A549 (cell line): ENCODE data around the gene SLX9.

ENCODE experiments used
- RAD21 ChIP-seq, 2 experiments: fragments of >200 bp in 1 of 2; sonication (Bioruptor Twin) in 1 of 2; formaldehyde crosslinking in 1 of 2; IDR thresholded peaks in 1 of 2; conservative IDR thresholded peaks in 1 of 2; 2 replicates in 1 of 2; 3 replicates in 1 of 2; pipeline ENCODE4 v1.6.1; 2012 to 2018; ENCODE audit warnings: inconsistent platforms in 1 of 2
- TF ChIP-seq, protein P1 (sequence below): fragments of >200 bp; sonication (Bioruptor Twin); formaldehyde crosslinking; IDR thresholded peaks from 3 replicates; pipeline ENCODE4 v1.5.1; 2016

DNA sequence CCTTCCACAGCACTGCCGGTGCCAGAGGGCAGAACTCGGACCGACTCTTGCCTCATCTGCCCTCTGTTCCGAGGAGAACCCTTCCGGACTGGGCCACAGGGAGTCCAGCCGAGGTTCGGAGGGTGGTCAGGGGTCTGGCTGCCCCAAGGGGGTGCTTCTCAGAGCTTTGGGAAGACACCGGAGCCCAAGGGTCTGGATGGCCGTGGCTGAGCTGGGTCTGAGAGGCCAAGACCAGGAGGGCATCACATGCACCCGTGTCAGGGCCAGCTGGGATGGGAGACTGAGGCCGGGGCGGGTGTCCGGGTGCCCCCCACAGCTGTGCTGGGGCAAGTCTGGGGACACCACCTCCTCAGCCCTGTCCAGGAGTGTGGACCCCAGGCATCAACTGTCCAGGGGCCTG, 51.1 kb downstream of the SLX9 start:
- TF ChIP-seq, protein P1, sequence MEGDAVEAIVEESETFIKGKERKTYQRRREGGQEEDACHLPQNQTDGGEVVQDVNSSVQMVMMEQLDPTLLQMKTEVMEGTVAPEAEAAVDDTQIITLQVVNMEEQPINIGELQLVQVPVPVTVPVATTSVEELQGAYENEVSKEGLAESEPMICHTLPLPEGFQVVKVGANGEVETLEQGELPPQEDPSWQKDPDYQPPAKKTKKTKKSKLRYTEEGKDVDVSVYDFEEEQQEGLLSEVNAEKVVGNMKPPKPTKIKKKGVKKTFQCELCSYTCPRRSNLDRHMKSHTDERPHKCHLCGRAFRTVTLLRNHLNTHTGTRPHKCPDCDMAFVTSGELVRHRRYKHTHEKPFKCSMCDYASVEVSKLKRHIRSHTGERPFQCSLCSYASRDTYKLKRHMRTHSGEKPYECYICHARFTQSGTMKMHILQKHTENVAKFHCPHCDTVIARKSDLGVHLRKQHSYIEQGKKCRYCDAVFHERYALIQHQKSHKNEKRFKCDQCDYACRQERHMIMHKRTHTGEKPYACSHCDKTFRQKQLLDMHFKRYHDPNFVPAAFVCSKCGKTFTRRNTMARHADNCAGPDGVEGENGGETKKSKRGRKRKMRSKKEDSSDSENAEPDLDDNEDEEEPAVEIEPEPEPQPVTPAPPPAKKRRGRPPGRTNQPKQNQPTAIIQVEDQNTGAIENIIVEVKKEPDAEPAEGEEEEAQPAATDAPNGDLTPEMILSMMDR = no peak
- no peak for TF ChIP-seq RAD21 (conservative IDR thresholded peaks at IDR 0.05 in 1 of 2, IDR thresholded peaks at IDR 0.05 in 1 of 2)
